ENCODE data around the gene C1orf159. TPM values are rescaled to one million over a fixed set of nuclear protein-coding genes. Genes with fewer than 3 reads are reported as not detected.

Gene C1orf159
- total RNA-seq, 2 donors from 2014 or later = 13.4 to 17.1 TPM

- no peak overlapping the region for H3K27ac Mint-ChIP-seq
Measured at GRCh38 chr1:1134300-1134970, 18.5 kb upstream of the C1orf159 start.

GRCh38 chr1:1132956-1133750 is 17.3 kb upstream of the C1orf159 start:
- DNase-seq = no peak
- Mint-ChIP-seq H3K27me3 (no peaks in the 10 kb centered on the region), H3K4me1 (peaks cover 10% of the 10 kb centered on the region), H3K36me3 (ENCODE audit: low read depth) (no peaks in the 10 kb centered on the region), H3K4me3 (no peak overlapping the region), H3K27ac (peak overlapping the region; percentile 69)
- H3K9me3 ChIP-seq (ENCODE audit: control insufficient read depth, low read length, poor library complexity, severe bottlenecking) = no peaks in the 10 kb centered on the region
- ATAC-seq = no peak

More at GRCh38 chr1:1134300-1134970, 18.5 kb upstream of the C1orf159 start:
- DNase-seq (no peak), ATAC-seq (no peak)
- H3K36me3 Mint-ChIP-seq (ENCODE audit: low read depth) = no peaks in the 10 kb centered on the region
- H3K27me3 Mint-ChIP-seq = no peaks in the 10 kb centered on the region
- no peak overlapping the region for H3K4me3 Mint-ChIP-seq
- no peaks in the 10 kb centered on the region for H3K9me3 ChIP-seq (ENCODE audit: control insufficient read depth, low read length, poor library complexity, severe bottlenecking)
- peaks cover 14% of the 10 kb centered on the region for H3K4me1 Mint-ChIP-seq

DNA sequence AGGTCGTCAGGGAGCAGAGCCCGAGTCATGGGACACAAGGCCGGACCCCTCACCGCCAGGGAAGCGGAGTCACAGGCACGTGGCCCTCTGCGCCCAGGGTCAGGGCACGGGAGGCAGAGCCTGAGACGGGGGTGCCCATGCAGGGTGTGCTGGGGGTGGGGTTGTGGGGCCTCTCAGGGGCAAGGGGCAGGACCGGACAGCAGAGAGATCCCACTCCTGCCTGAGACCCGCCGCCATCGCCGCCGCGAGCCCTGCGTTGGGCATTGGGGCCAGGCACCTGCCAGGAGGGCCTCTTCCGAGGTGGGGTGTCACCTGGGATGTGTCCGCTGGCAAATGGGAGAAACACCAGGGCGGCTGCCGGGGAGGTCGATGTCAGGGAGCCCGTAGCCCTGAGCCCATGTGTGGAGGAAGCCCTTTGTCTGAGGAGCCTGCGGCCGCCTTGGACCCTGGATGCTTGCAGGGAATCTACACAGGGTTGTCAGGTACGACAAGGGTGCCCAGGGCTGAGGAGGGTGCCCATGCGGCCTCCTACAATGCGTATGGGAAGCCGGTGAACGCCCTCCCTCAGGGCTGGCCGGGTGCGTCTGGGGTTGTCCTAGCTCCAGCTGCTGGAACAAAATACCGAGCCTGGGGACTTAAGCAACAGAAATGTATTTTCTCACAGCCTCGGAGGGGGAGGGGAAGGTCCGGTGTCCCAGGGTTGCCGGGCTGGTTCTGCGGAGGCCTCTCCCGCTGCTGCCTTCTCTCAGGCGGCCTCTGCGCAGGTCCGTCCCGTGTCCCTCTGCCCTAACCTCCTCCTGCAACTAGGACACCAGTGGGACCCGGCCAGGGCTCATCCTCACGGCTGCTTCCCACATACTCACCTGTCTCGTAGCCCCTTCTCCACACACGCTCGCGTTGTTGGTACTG is 16.4 kb upstream of the C1orf159 start:
- Mint-ChIP-seq H3K27me3 (no peaks in the 10 kb centered on the region), H3K4me3 (no peak overlapping the region), H3K4me1 (peaks cover 5% of the 10 kb centered on the region), H3K36me3 (ENCODE audit: low read depth) (no peaks in the 10 kb centered on the region), H3K27ac (peak overlapping the region; percentile 63)
- no peaks in the 10 kb centered on the region for H3K9me3 ChIP-seq (ENCODE audit: control insufficient read depth, low read length, poor library complexity, severe bottlenecking)
- no peak for ATAC-seq
- no peak for DNase-seq

- H3K9me3 ChIP-seq (ENCODE audit: control insufficient read depth, low read length, poor library complexity, severe bottlenecking) = no peaks in the 10 kb centered on the region
- Mint-ChIP-seq H3K4me3 (no peak overlapping the region), H3K36me3 (ENCODE audit: low read depth) (no peaks in the 10 kb centered on the region), H3K27ac (peak overlapping the region; percentile 63), H3K27me3 (no peaks in the 10 kb centered on the region), H3K4me1 (no peaks in the 10 kb centered on the region)
- ATAC-seq (no peak), DNase-seq (no peak)
Measured at GRCh38 chr1:1130206-1131120, 14.6 kb upstream of the C1orf159 start.

DNA sequence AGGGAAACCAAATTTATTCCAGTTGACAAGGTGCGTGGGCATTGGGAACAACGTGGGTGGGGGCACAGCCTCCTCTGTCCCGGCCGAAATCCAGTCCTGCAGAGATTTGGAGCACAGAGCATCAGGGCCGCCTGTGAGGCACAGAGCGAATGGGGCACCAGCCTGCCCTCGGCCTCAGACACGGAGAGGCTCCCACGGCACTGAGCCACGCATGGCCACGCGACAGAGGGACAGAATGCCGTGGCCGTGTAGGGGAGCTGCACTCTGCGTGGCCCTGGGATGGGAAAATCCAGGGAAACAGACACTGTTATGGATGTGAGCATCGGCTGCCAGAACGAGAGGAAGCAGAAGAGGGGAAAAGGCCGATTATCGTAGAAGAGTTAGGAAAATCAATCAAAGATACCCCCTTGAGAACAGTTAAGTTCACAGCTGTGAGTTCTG is 13.5 kb upstream of the C1orf159 start:
- H3K9me3 ChIP-seq (ENCODE audit: control insufficient read depth, low read length, poor library complexity, severe bottlenecking) = no peaks in the 10 kb centered on the region
- H3K27me3 Mint-ChIP-seq = no peaks in the 10 kb centered on the region
- H3K27ac Mint-ChIP-seq = no peak overlapping the region
- no peak overlapping the region for H3K4me3 Mint-ChIP-seq
- H3K4me1 Mint-ChIP-seq = no peaks in the 10 kb centered on the region
- H3K36me3 Mint-ChIP-seq (ENCODE audit: low read depth) = no peaks in the 10 kb centered on the region
- DNase-seq = no peak
- ATAC-seq = no peak

GRCh38 chr1:1128454-1129139 is 12.7 kb upstream of the C1orf159 start:
- no peaks in the 10 kb centered on the region for H3K9me3 ChIP-seq (ENCODE audit: control insufficient read depth, low read length, poor library complexity, severe bottlenecking)
- Mint-ChIP-seq H3K36me3 (ENCODE audit: low read depth) (no peaks in the 10 kb centered on the region), H3K27me3 (no peaks in the 10 kb centered on the region), H3K4me3 (no peak overlapping the region), H3K27ac (no peak overlapping the region), H3K4me1 (peaks cover under 1% of the 10 kb centered on the region)
- ATAC-seq = no peak
- DNase-seq = no peak

GRCh38 chr1:1127551-1128451 is 11.9 kb upstream of the C1orf159 start:
- Mint-ChIP-seq H3K4me1 (peaks cover 2% of the 10 kb centered on the region), H3K36me3 (ENCODE audit: low read depth) (no peaks in the 10 kb centered on the region)

GRCh38 chr1:1125945-1126344 is 10.1 kb upstream of the C1orf159 start:
- ATAC-seq = no peak
- H3K27me3 Mint-ChIP-seq = no peaks in the 10 kb centered on the region

More at GRCh38 chr1:1127551-1128451, 11.9 kb upstream of the C1orf159 start:
- Mint-ChIP-seq H3K27ac (no peak overlapping the region), H3K27me3 (no peaks in the 10 kb centered on the region), H3K4me3 (no peak overlapping the region)
- H3K9me3 ChIP-seq (ENCODE audit: control insufficient read depth, low read length, poor library complexity, severe bottlenecking) = no peaks in the 10 kb centered on the region
- no peak for ATAC-seq
- no peak for DNase-seq

GRCh38 chr1:1124786-1125642 is 9.1 kb upstream of the C1orf159 start:
- H3K27me3 Mint-ChIP-seq = no peaks in the 10 kb centered on the region
- no peaks in the 10 kb centered on the region for H3K36me3 Mint-ChIP-seq (ENCODE audit: low read depth)
- no peak overlapping the region for H3K27ac Mint-ChIP-seq
- peaks cover 4% of the 10 kb centered on the region for H3K4me1 Mint-ChIP-seq
- DNase-seq (no peak), ATAC-seq (no peak)
- H3K4me3 Mint-ChIP-seq = no peak overlapping the region
- no peaks in the 10 kb centered on the region for H3K9me3 ChIP-seq (ENCODE audit: control insufficient read depth, low read length, poor library complexity, severe bottlenecking)

More at GRCh38 chr1:1125945-1126344, 10.1 kb upstream of the C1orf159 start:
- DNase-seq = no peak
- Mint-ChIP-seq H3K27ac (no peak overlapping the region), H3K4me1 (peaks cover 4% of the 10 kb centered on the region), H3K4me3 (no peak overlapping the region), H3K36me3 (ENCODE audit: low read depth) (no peaks in the 10 kb centered on the region)
- no peaks in the 10 kb centered on the region for H3K9me3 ChIP-seq (ENCODE audit: control insufficient read depth, low read length, poor library complexity, severe bottlenecking)

DNA sequence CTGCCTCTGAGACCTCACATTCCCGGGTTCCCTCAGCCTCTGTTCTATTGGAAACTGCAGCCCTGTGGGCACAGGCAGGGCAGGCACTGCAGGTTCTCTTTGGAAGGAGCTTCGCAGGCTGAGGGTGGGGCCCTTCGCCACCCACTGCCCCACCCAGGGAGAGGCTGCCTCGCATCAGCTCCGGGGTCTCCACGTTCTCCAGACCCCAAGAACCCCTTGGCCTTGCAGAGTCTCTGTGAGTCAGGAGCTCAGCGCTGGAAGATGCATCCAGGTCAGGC is 8.6 kb upstream of the C1orf159 start:
- H3K9me3 ChIP-seq (ENCODE audit: control insufficient read depth, low read length, poor library complexity, severe bottlenecking) = no peaks in the 10 kb centered on the region
- ATAC-seq (no peak), DNase-seq (no peak)
- H3K4me1 Mint-ChIP-seq = peaks cover 4% of the 10 kb centered on the region
- H3K4me3 Mint-ChIP-seq = no peak overlapping the region
- no peaks in the 10 kb centered on the region for H3K27me3 Mint-ChIP-seq
- H3K27ac Mint-ChIP-seq = no peak overlapping the region
- H3K36me3 Mint-ChIP-seq (ENCODE audit: low read depth) = no peaks in the 10 kb centered on the region

Measured in T-helper 17 cell (primary cell).